Panc1 (cell line): Measurements from ENCODE around the gene CREBBP. TPM values are rescaled to one million over a fixed set of nuclear protein-coding genes. Genes with fewer than 3 reads are reported as not detected.

Experiments
- ATAC-seq: fragments of 200-7000 bp; cut with Tn5 transposase; 2 replicates; pipeline ENCODE4 v1.9.1; 2020; ENCODE audit warnings: mild to moderate bottlenecking, moderate library complexity
- BruUV-seq: library from RNA; stranded (reverse); fragments of 400-500 nt; replicated peaks from 2 replicates; lab custom pipeline; 2021; lab: Mats Ljungman, UMichigan
- CTCF ChIA-PET: fragments of 300-600 bp; sonication (Branson Sonifier 250); formaldehyde crosslinking; loops from one replicate; lab custom pipeline; 2022; ENCODE audit warnings: antibody characterized with exemption; lab: Charles Lee
- POLR2A ChIA-PET: fragments of 300-600 bp; sonication (Branson Sonifier 250); formaldehyde crosslinking; loops from one replicate; lab custom pipeline; 2022; ENCODE audit warnings: antibody characterized with exemption; lab: Charles Lee
- DNase-seq: peaks from one replicate; pipeline ENCODE4 v3.0.0-alpha.2; 2010; ENCODE audit warnings: low read depth, low spot score
- H3K27ac ChIP-seq: 2 replicates; pipeline ENCODE4 v1.5.1; 2011; ENCODE audit warnings: mild to moderate bottlenecking, low read length, inconsistent platforms
- H3K27me3 ChIP-seq: fragments of 200-500 bp; sonication (Bioruptor generic); 2 replicates; pipeline ENCODE4 v1.6.0; 2014; ENCODE audit warnings: low read length, inconsistent platforms; ENCODE audit not compliant: control insufficient read depth, insufficient read depth
- H3K36me3 ChIP-seq: fragments of 200-500 bp; sonication (Bioruptor generic); 2 replicates; pipeline ENCODE4 v1.5.1; 2014; ENCODE audit warnings: inconsistent platforms, mild to moderate bottlenecking, low read length, moderate library complexity; ENCODE audit not compliant: control insufficient read depth, insufficient read depth
- H3K4me1 ChIP-seq: 2 replicates; pipeline ENCODE4 v1.5.1; 2011; ENCODE audit warnings: inconsistent platforms, mild to moderate bottlenecking, low read length, moderate library complexity; ENCODE audit not compliant: control insufficient read depth, insufficient read depth
- H3K4me3 ChIP-seq, 2 experiments: 2 replicates each; pipeline ENCODE4 v1.5.1; 2011 to 2012; ENCODE audit warnings: low read depth in 2 of 2, low read length in 2 of 2, mild to moderate bottlenecking in 2 of 2, inconsistent platforms in 1 of 2, moderate library complexity in 1 of 2
- H3K9me3 ChIP-seq: fragments of 200-500 bp; sonication (Bioruptor generic); 2 replicates; pipeline ENCODE4 v1.5.1; 2014; ENCODE audit warnings: low read depth, mild to moderate bottlenecking, inconsistent platforms, low read length, moderate library complexity; ENCODE audit not compliant: control insufficient read depth, insufficient read depth
- CTCF ChIP-seq: fragments of 450-650 bp; IDR thresholded peaks from 2 replicates; pipeline ENCODE4 v1.5.1; 2017; ENCODE audit warnings: mild to moderate bottlenecking
- POLR2AphosphoS5 ChIP-seq: IDR thresholded peaks from 2 replicates; pipeline ENCODE4 v1.6.1; 2012; ENCODE audit warnings: mild to moderate bottlenecking, low read depth, low read length, moderate library complexity
- REST ChIP-seq, 2 experiments: IDR thresholded peaks; 2 replicates each; pipeline ENCODE4 v1.6.1; 2011 to 2012; ENCODE audit warnings: low read depth in 2 of 2, control low read depth in 1 of 2, low read length in 1 of 2, mild to moderate bottlenecking in 1 of 2, moderate library complexity in 1 of 2; ENCODE audit not compliant: insufficient read depth in 1 of 2
- SIN3A ChIP-seq: IDR thresholded peaks from 2 replicates; pipeline ENCODE4 v1.6.1; 2012; ENCODE audit warnings: low read depth, mild to moderate bottlenecking, low read length, moderate library complexity, borderline replicate concordance; ENCODE audit not compliant: insufficient read depth
- TCF7L2 ChIP-seq: IDR thresholded peaks from 2 replicates; pipeline ENCODE4 v1.6.1; 2011; ENCODE audit warnings: mild to moderate bottlenecking, low read depth, low read length, inconsistent platforms
- in situ Hi-C: cut with HindIII; loops from 2 replicates; pipeline ENCODE4 v1.10.0; 2016; ENCODE audit warnings: low sequenced_read_pairs, low pct_unique_long_range_greater_than_20kb
- intact Hi-C: fragments of 100-400 bp; cut with micrococcal nuclease; formaldehyde crosslinking; loops from one replicate; pipeline ENCODE4 v1.10.0; 2022; ENCODE audit not compliant: unreplicated experiment
- total RNA-seq: library from RNA; stranded (reverse); gene quantifications from one replicate; pipeline ENCODE4 v1.2.1, GENCODE V29; 2021; ENCODE audit not compliant: unreplicated experiment

The CREBBP gene
- total RNA-seq, 1 experiment from 2014 or later: 60.2 TPM

GRCh38 chr16:3783516-3783915 is 97.0 kb downstream of the CREBBP start:
- Histone ChIP-seq H3K27ac (no peak overlapping the region), H3K4me1 (no peaks in the 10 kb centered on the region), H3K9me3 (no peaks in the 10 kb centered on the region), H3K27me3 (no peaks in the 10 kb centered on the region), H3K36me3 (no peaks in the 10 kb centered on the region; the same call in 1 of the 2 replicates), H3K4me3 (no peak overlapping the region)
- in situ Hi-C loops (no loop called here), intact Hi-C loops (no loop called here)
- ATAC-seq: no peak
- POLR2A ChIA-PET: no interaction called here
- TF ChIP-seq REST (IDR thresholded peaks at IDR 0.05; ENCODE audit: insufficient read depth in 1 of 2, low read depth in 2 of 2, low read length in 1 of 2) (no peak), TCF7L2 (no peak), SIN3A (no peak), CTCF (no peak), POLR2AphosphoS5 (no peak)
- BruUV-seq: TSS peak; percentile 19
- DNase-seq: no peak
- CTCF ChIA-PET: no interaction called here

GRCh38 chr16:3782566-3782965 is 97.9 kb downstream of the CREBBP start:
- POLR2A ChIA-PET: no interaction called here
- DNase-seq (no peak), ATAC-seq (no peak)
- Histone ChIP-seq H3K27me3 (no peaks in the 10 kb centered on the region), H3K4me1 (no peaks in the 10 kb centered on the region), H3K4me3 (no peak overlapping the region), H3K36me3 (peaks cover 4% of the 10 kb centered on the region), H3K9me3 (no peaks in the 10 kb centered on the region), H3K27ac (no peak overlapping the region)
- TF ChIP-seq REST (IDR thresholded peaks at IDR 0.05; ENCODE audit: insufficient read depth in 1 of 2, low read depth in 2 of 2, low read length in 1 of 2) (no peak), CTCF (no peak), SIN3A (no peak), POLR2AphosphoS5 (no peak), TCF7L2 (no peak)
- intact Hi-C loops (no loop called here), in situ Hi-C loops (no loop called here)
- CTCF ChIA-PET: no interaction called here
- BruUV-seq: no TSS peak
